ENCODE data around the gene PPP1CA. TPM values are rescaled to one million over a fixed set of nuclear protein-coding genes. Genes with fewer than 3 reads are reported as not detected.

Gene PPP1CA
- total and polyA plus RNA-seq, 2 donors (not counting 1 experiment from before 2014, with no cell fraction given), result 218 to 251 TPM

GRCh38 chr11:67356864-67357561, 44.6 kb downstream of the PPP1CA start:
- Histone ChIP-seq H3K4me3 (ENCODE audit: control extremely low read depth in 1 of 5, extremely low read depth in 1 of 5, insufficient read depth in 1 of 5, low read depth in 2 of 5, low read length in 4 of 5) (peak overlapping the region in 1 of 5 experiments; percentile 8), H3K4me1 (ENCODE audit: control insufficient read depth in 2 of 2, insufficient read depth in 2 of 2, low read length in 2 of 2) (peaks cover 56 to 63% of the 10 kb centered on the region in 2 donors), H3K27ac (ENCODE audit: low read length in 2 of 2) (peak overlapping the region; percentile 94 to 96), H3K9me3 (ENCODE audit: control extremely low read depth in 1 of 3, control insufficient read depth in 2 of 3, insufficient read depth in 1 of 3, low read length in 2 of 3) (no peaks in the 10 kb centered on the region), H3K4me2 (replicated peaks; ENCODE audit: low read depth, low read length, poor library complexity, severe bottlenecking) (peak overlapping the region; percentile 97), H2AFZ (ENCODE audit: insufficient read depth, low read depth, low read length, poor library complexity, severe bottlenecking) (peak overlapping the region; percentile 47), H4K20me1 (ENCODE audit: control insufficient read depth, insufficient read depth, low read length, poor library complexity, severe bottlenecking) (peaks cover 8% of the 10 kb centered on the region), H3K36me3 (replicated peaks in 1 of 2; ENCODE audit: control extremely low read depth in 1 of 2, control insufficient read depth in 1 of 2, extremely low read depth in 1 of 2, insufficient read depth in 2 of 2, low read length in 1 of 2) (peaks cover 0 to 3% of the 10 kb centered on the region in 2 experiments), H3K79me2 (ENCODE audit: control insufficient read depth, insufficient read depth, low read length) (peaks cover 59% of the 10 kb centered on the region), H3K9ac (ENCODE audit: low read length) (peak overlapping the region; percentile 9), H3K27me3 (replicated peaks in 1 of 4; ENCODE audit: control extremely low read depth in 1 of 4, control insufficient read depth in 3 of 4, insufficient read depth in 4 of 4, low read length in 3 of 4) (no peaks in the 10 kb centered on the region)
- intact Hi-C loops (cut with micrococcal nuclease), result loop anchor here (1.0 to 10.0 kb wide), 3 partner anchors 17 to 448 kb away; no protein-coding TSS in a partner anchor
- peak overlapping the region; percentile 64 for H3K4me3 Mint-ChIP-seq
- peak overlapping the region; percentile 100 for H3K27ac Mint-ChIP-seq
- ChIA-PET CTCF (interaction anchor here (0.6 to 42.2 kb wide), 19 partner anchors 2 to 205 kb away, joined by 3 to 2379 read pairs (median 4); partner anchors contain the start of genes CDK2AP2, CLCF1, PITPNM1 and POLD4), POLR2A (interaction anchor here (0.5 to 9.0 kb wide), 7 partner anchors 10 to 1939 kb away, joined by 3 to 323 read pairs (median 6); partner anchors contain the start of genes CLCF1 and RAD9A)
- TF ChIP-seq CTCF (IDR thresholded peaks at IDR 0.05) (peak; percentile 94), EZH2 (IDR thresholded peaks at IDR 0.05; ENCODE audit: borderline replicate concordance, insufficient read depth, low read depth, low read length, poor library complexity, severe bottlenecking) (no peak)
- peak; percentile 80 for DNase-seq
- 42% methylated on average over 2 of the region's 3 CpGs for WGBS (ENCODE audit: insufficient coverage)
- H3K4me1 Mint-ChIP-seq, result peaks cover 74% of the 10 kb centered on the region
- ATAC-seq (ENCODE audit: low read depth), result no peak
- no peaks in the 10 kb centered on the region for H3K9me3 Mint-ChIP-seq (ENCODE audit: insufficient read depth)
- no peaks in the 10 kb centered on the region for H3K27me3 Mint-ChIP-seq

Data from B cell (primary cell).